Sigmoid colon (tissue), 7 donors: ENCODE data around the gene DDA1. TPM values are rescaled to one million over a fixed set of nuclear protein-coding genes. Genes with fewer than 3 reads are reported as not detected.

Source experiments
- DNase-seq: peaks from one replicate; pipeline ENCODE4 v3.0.0-alpha.2; 2019
- H3K27ac ChIP-seq, 4 donors: fragments of 200-600 bp; sonication (generic); one replicate each; pipeline ENCODE4 v1.5.1; 2016 to 2019; ENCODE audit warnings: mild to moderate bottlenecking in 1 of 4
- H3K27me3 ChIP-seq, 3 donors: fragments of 200-600 bp; sonication (generic); one replicate each; pipeline ENCODE4 v1.5.1; 2019; ENCODE audit warnings: mild to moderate bottlenecking in 1 of 3
- H3K36me3 ChIP-seq, 4 donors: fragments of 200-600 bp; sonication (generic); one replicate each; pipeline ENCODE4 v1.5.1; 2016 to 2019
- H3K4me1 ChIP-seq, 4 donors: fragments of 200-600 bp; sonication (generic); one replicate each; pipeline ENCODE4 v1.5.1; 2017 to 2019
- H3K4me3 ChIP-seq, 4 donors: fragments of 200-600 bp; sonication (generic); one replicate each; pipeline ENCODE4 v1.5.1; 2017 to 2019; ENCODE audit warnings: mild to moderate bottlenecking in 2 of 4, moderate library complexity in 1 of 4
- H3K9me3 ChIP-seq, 4 donors: fragments of 200-600 bp in 3 of 4; sonication (generic) in 3 of 4; one replicate each; pipeline versions ENCODE4 v1.5.1 to v1.6.1; 2013 to 2019
- EP300 ChIP-seq, 4 donors: sonication (generic); formaldehyde crosslinking; IDR thresholded peaks; one replicate each; pipeline ENCODE4 v1.6.1; 2017; ENCODE audit warnings: antibody characterized with exemption in 4 of 4
- POLR2A ChIP-seq, 2 donors: fragments of 450-650 bp; IDR thresholded peaks; one replicate each; pipeline ENCODE4 v1.6.1; 2016; ENCODE audit warnings: antibody characterized with exemption in 2 of 2, mild to moderate bottlenecking in 2 of 2, moderate library complexity in 2 of 2
- POLR2AphosphoS5 ChIP-seq, 4 donors: sonication (generic); formaldehyde crosslinking; IDR thresholded peaks; one replicate each; pipeline ENCODE4 v1.6.1; 2017; ENCODE audit warnings: antibody characterized with exemption in 4 of 4
- WGBS, 2 donors: extraction: QIAGEN DNeasy Blood & Tissue Kit; methylation state at CpG; one replicate each; pipeline ENCODE4 v1.1.7; 2013; 5-methylcytosine and 5-hydroxymethylcytosine counted together
- intact Hi-C: fragments of 100-400 bp; cut with DNase I; formaldehyde crosslinking; loops from one replicate; pipeline ENCODE4 v1.15.1; 2023
- polyA plus RNA-seq, 3 donors: library from polyadenylated mRNA; stranded (reverse); fragments of 200-250 nt; gene quantifications; one replicate each; pipeline ENCODE4 v1.2.3, GENCODE V29; 2013
- total RNA-seq, 4 donors: library from RNA; depleted of rRNA; stranded (reverse); fragments of >200 nt; gene quantifications; one replicate each; pipeline ENCODE4 v1.1.0, GENCODE V29; 2016
- TF ChIP-seq, protein P1 (sequence below), 4 experiments: fragments of 450-650 bp in 3 of 4; fragments of 200-600 bp in 1 of 4; IDR thresholded peaks; one replicate each; pipeline ENCODE4 v1.5.1; 2016 to 2019; ENCODE audit warnings: antibody characterized with exemption in 4 of 4, mild to moderate bottlenecking in 3 of 4, moderate library complexity in 2 of 4
- donor health status: healthy with polysubstance abuse.
- donor health status: Bipolar disorder and iron deficiency.
- donor health status: healthy.

Gene DDA1
- total and polyA plus RNA-seq, 7 donors = 6.1 to 101 (median 10.3) TPM

DNA sequence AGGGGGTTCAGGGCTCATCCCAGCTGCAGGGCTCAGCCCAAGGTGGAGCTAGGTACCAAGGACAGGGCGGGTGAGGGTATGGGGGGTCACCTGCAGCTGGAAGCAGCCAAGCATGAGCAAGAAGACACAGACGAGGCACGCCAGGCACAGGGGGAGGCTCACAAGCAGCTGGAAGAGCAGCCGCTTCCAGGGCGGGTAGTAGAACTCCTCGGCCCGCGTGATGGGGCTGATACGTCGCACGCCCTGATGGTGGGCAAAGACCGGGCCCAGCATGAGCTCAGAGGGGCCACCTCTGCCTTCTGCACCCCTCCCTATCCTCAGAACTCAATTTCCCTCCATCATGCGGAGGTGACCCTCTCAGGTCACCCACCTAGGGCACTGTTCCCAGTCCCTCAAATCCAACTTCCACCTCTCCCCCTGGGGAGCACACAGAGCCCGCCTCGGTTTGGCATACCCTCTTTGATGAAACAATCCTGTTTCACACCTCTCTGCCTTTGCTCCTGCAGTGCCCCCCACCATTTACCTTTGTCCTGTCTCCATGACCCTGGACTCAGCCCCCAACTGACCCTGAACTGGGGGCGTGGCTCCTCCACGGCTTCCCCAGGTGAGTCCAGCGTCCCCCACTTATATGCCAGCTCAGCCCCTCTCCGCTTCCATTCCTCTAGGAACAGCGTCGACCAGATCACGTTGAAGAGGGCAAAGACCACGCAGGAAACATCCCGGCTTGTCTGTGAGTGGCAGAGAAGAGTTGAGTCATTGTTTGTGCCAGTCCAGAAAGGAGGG lies 21.1 kb downstream of the DDA1 start:
- TF ChIP-seq POLR2A (IDR thresholded peaks at IDR 0.05) = no peak
- TF ChIP-seq POLR2AphosphoS5 (IDR thresholded peaks at IDR 0.05) = no peak
- no peak for TF ChIP-seq EP300 (IDR thresholded peaks at IDR 0.05)
- TF ChIP-seq, protein P1, sequence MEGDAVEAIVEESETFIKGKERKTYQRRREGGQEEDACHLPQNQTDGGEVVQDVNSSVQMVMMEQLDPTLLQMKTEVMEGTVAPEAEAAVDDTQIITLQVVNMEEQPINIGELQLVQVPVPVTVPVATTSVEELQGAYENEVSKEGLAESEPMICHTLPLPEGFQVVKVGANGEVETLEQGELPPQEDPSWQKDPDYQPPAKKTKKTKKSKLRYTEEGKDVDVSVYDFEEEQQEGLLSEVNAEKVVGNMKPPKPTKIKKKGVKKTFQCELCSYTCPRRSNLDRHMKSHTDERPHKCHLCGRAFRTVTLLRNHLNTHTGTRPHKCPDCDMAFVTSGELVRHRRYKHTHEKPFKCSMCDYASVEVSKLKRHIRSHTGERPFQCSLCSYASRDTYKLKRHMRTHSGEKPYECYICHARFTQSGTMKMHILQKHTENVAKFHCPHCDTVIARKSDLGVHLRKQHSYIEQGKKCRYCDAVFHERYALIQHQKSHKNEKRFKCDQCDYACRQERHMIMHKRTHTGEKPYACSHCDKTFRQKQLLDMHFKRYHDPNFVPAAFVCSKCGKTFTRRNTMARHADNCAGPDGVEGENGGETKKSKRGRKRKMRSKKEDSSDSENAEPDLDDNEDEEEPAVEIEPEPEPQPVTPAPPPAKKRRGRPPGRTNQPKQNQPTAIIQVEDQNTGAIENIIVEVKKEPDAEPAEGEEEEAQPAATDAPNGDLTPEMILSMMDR (IDR thresholded peaks at IDR 0.05) = no peak
- no peak for DNase-seq
- Histone ChIP-seq H3K36me3 (peaks cover 0 to 8% (median 0%) of the 10 kb centered on the region in 4 donors), H3K4me3 (no peak overlapping the region), H3K27me3 (peaks cover 5 to 47% (median 27%) of the 10 kb centered on the region in 3 donors), H3K9me3 (no peaks in the 10 kb centered on the region), H3K27ac (no peak overlapping the region), H3K4me1 (peaks cover 0 to 42% (median 34%) of the 10 kb centered on the region in 4 donors)
- intact Hi-C loops = no loop called here
- WGBS, 2 donors = 89 to 90% methylated on average over 24 of the region's 24 CpGs

DNA sequence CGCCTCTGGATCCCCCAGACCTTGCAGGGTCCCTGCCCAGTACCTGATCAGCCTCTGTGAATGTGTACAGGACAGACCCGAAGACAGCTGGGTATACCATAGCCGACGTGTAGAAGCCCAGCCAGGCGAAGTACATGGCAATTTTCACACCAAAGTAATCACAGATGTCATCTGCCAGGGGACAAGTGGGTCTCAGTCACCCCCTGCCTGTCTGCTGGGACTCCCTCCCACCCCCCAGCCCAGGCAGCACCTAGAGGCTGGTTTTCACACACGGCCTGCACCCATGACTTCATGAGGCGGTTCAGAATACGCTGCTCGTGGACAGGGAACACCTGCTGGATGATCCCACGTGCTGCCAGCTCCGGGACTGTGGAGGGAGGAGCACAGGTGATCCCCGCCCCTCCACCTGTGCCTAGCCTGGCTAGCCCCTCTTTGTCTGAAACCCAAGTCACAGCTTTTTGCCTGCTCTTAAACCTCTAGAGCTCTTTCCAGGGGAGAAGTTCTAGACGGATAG lies 21.7 kb downstream of the DDA1 start:
- no peak overlapping the region for H3K27ac ChIP-seq
- intact Hi-C loops = no loop called here
- no peaks in the 10 kb centered on the region for H3K9me3 ChIP-seq
- no peak for DNase-seq
- H3K36me3 ChIP-seq = peaks cover 0 to 8% (median 0%) of the 10 kb centered on the region in 4 donors
- H3K27me3 ChIP-seq = peaks cover 5 to 47% (median 27%) of the 10 kb centered on the region in 3 donors
- no peak for TF ChIP-seq POLR2A (IDR thresholded peaks at IDR 0.05)
- TF ChIP-seq, protein P1 (IDR thresholded peaks at IDR 0.05) = no peak
- no peak for TF ChIP-seq EP300 (IDR thresholded peaks at IDR 0.05)
- no peak for TF ChIP-seq POLR2AphosphoS5 (IDR thresholded peaks at IDR 0.05)
- peaks cover 0 to 48% (median 40%) of the 10 kb centered on the region in 4 donors for H3K4me1 ChIP-seq
- 52 to 82% methylated on average over 13 of the region's 13 CpGs for WGBS, 2 donors
- no peak overlapping the region for H3K4me3 ChIP-seq

DNA sequence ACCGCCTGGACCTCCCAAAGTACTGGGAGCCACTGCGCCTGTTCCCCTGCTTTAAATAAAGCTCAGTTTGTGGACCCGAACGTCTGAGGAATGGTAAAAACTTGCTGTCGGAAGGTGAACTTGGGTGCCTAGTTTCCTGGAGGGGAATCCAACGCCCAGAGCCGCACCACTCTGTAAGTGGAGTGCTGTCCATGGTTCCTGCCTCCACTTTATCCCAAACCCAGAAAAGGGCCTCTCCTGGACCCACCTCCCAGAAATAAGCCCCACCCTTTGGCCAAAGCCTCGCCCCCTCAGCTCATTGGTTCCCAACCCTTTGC lies 23.0 kb downstream of the DDA1 start:
- WGBS, 2 donors = 91 to 96% methylated on average over 8 of the region's 8 CpGs
- Histone ChIP-seq H3K9me3 (no peaks in the 10 kb centered on the region), H3K27ac (no peak overlapping the region), H3K36me3 (peaks cover 0 to 8% (median 0%) of the 10 kb centered on the region in 4 donors), H3K27me3 (peaks cover 5 to 47% (median 27%) of the 10 kb centered on the region in 3 donors), H3K4me3 (no peak overlapping the region), H3K4me1 (peaks cover 0 to 51% (median 44%) of the 10 kb centered on the region in 4 donors)
- intact Hi-C loops = no loop called here
- no peak for DNase-seq
- TF ChIP-seq POLR2AphosphoS5 (IDR thresholded peaks at IDR 0.05) (no peak), POLR2A (IDR thresholded peaks at IDR 0.05) (no peak), EP300 (IDR thresholded peaks at IDR 0.05) (no peak)
- TF ChIP-seq, protein P1 (IDR thresholded peaks at IDR 0.05) = no peak

DNA sequence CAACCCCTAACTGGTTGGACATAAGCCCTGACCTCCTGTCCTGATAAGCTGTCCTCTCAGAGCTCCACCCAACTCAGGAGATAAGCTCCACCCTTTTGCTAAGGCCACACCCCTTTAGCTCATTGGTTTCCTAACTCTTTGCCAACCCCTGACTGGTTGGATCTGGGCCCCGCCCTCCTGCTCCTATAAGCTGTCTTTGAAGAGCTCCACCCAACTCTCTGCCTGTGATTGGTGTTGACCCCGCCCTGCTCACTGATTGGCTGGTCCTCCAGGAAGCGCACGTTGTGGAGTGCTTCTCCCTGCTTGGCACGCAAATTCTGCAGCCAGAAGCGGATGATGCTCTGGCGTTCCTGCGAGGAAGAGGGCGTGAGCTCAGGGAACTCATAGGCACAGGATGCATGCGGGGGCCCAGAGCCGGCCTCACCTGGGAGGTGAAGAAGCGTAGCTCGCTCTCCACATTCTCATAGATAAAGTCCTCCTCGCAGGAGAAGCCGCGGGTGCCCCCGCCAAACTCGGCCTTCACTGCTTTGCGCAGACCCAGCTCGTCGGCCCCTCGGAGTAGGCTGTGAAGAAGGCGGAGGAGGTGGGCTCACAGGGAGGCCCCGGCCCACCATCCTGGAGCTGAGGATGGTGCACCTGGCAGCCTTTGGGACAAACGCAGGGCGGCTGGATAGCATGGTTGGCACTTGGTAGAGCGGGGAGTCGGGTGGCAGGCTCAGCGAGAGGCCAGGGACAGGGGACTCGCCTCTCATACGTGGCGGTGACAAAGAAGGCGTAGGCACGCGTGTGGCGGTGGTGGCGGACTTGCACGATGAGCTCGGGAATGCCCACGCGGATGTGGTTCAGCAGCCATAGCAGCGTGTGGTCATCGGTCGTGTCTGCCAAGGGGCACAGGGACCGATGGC lies 23.6 kb downstream of the DDA1 start:
- Histone ChIP-seq H3K27ac (no peak overlapping the region), H3K9me3 (no peaks in the 10 kb centered on the region), H3K4me3 (no peak overlapping the region), H3K27me3 (peaks cover 5 to 47% (median 27%) of the 10 kb centered on the region in 3 donors), H3K4me1 (peaks cover 0 to 52% (median 47%) of the 10 kb centered on the region in 4 donors), H3K36me3 (peaks cover 0 to 8% (median 0%) of the 10 kb centered on the region in 4 donors)
- WGBS, 2 donors = 96% methylated on average over 45 of the region's 45 CpGs
- no peak for DNase-seq
- intact Hi-C loops = no loop called here
- TF ChIP-seq POLR2AphosphoS5 (IDR thresholded peaks at IDR 0.05) (no peak), POLR2A (IDR thresholded peaks at IDR 0.05) (no peak), EP300 (IDR thresholded peaks at IDR 0.05) (no peak)
- TF ChIP-seq, protein P1 (IDR thresholded peaks at IDR 0.05) = no peak
